ENCODE measurements around the gene SLC66A3. TPM values are rescaled to one million over a fixed set of nuclear protein-coding genes. Genes with fewer than 3 reads are reported as not detected.
A peak's percentile ranks its signal among the peaks of the same experiment; 100 is the strongest.

SLC66A3 gene
- total RNA-seq, 1 donor: 68.8 TPM

- Histone ChIP-seq H3K27me3 (ENCODE audit: insufficient read depth, low read length) (peaks cover 6% of the 10 kb centered on the region), H3K4me2 (ENCODE audit: insufficient read depth, low read length) (no peak overlapping the region), H3K79me2 (ENCODE audit: insufficient read depth, low read length) (no peaks in the 10 kb centered on the region), H3K4me3 (ENCODE audit: insufficient read depth, low read length) (no peak overlapping the region), H3K27ac (ENCODE audit: low read depth, low read length) (no peak overlapping the region), H4K20me1 (ENCODE audit: insufficient read depth, low read length) (no peaks in the 10 kb centered on the region), H3K4me1 (ENCODE audit: insufficient read depth, low read length) (peaks cover 21% of the 10 kb centered on the region), H3K9me3 (ENCODE audit: low read depth, low read length) (no peaks in the 10 kb centered on the region), H2AFZ (ENCODE audit: low read length) (no peak overlapping the region), H3K36me3 (ENCODE audit: insufficient read depth, low read length) (no peaks in the 10 kb centered on the region)
- peak; percentile 36 for DNase-seq (ENCODE audit: insufficient read length, low spot score, missing footprints)
- TF ChIP-seq CTCF (IDR thresholded peaks at IDR 0.05; ENCODE audit: extremely low read depth, low read depth, low read length): no peak
These were observed 23.9 kb upstream of the SLC66A3 start for GRCh38 chr2:11131166-11131920.

GRCh38 chr2:11132036-11132671 lies 23.1 kb upstream of the SLC66A3 start:
- peak overlapping the region; percentile 81 for H2AFZ ChIP-seq (ENCODE audit: low read length)
- peak overlapping the region; percentile 100 for H3K4me2 ChIP-seq (ENCODE audit: insufficient read depth, low read length)

GRCh38 chr2:11133238-11133935 lies 21.9 kb upstream of the SLC66A3 start:
- H4K20me1 ChIP-seq (ENCODE audit: insufficient read depth, low read length): no peaks in the 10 kb centered on the region
- peak overlapping the region; percentile 82 for H3K4me3 ChIP-seq (ENCODE audit: insufficient read depth, low read length)
- no peak for DNase-seq (ENCODE audit: insufficient read length, low spot score, missing footprints)
- H3K36me3 ChIP-seq (ENCODE audit: insufficient read depth, low read length): no peaks in the 10 kb centered on the region
- H3K27ac ChIP-seq (ENCODE audit: low read depth, low read length): peak overlapping the region; percentile 65
- peaks cover 18% of the 10 kb centered on the region for H3K4me1 ChIP-seq (ENCODE audit: insufficient read depth, low read length)
- no peak for TF ChIP-seq CTCF (IDR thresholded peaks at IDR 0.05; ENCODE audit: extremely low read depth, low read depth, low read length)
- H3K9me3 ChIP-seq (ENCODE audit: low read depth, low read length): no peaks in the 10 kb centered on the region
- peak overlapping the region; percentile 100 for H3K4me2 ChIP-seq (ENCODE audit: insufficient read depth, low read length)
- peak overlapping the region; percentile 94 for H2AFZ ChIP-seq (ENCODE audit: low read length)
- peaks cover 9% of the 10 kb centered on the region for H3K27me3 ChIP-seq (ENCODE audit: insufficient read depth, low read length)
- no peaks in the 10 kb centered on the region for H3K79me2 ChIP-seq (ENCODE audit: insufficient read depth, low read length)

More at GRCh38 chr2:11132036-11132671, 23.1 kb upstream of the SLC66A3 start:
- Histone ChIP-seq H4K20me1 (ENCODE audit: insufficient read depth, low read length) (no peaks in the 10 kb centered on the region), H3K4me1 (ENCODE audit: insufficient read depth, low read length) (peaks cover 21% of the 10 kb centered on the region), H3K79me2 (ENCODE audit: insufficient read depth, low read length) (no peaks in the 10 kb centered on the region), H3K27ac (ENCODE audit: low read depth, low read length) (no peak overlapping the region), H3K4me3 (ENCODE audit: insufficient read depth, low read length) (peak overlapping the region; percentile 82), H3K36me3 (ENCODE audit: insufficient read depth, low read length) (no peaks in the 10 kb centered on the region), H3K27me3 (ENCODE audit: insufficient read depth, low read length) (peaks cover 9% of the 10 kb centered on the region), H3K9me3 (ENCODE audit: low read depth, low read length) (no peaks in the 10 kb centered on the region)
- TF ChIP-seq CTCF (IDR thresholded peaks at IDR 0.05; ENCODE audit: extremely low read depth, low read depth, low read length): no peak
- DNase-seq (ENCODE audit: insufficient read length, low spot score, missing footprints): no peak

GRCh38 chr2:11133936-11134320 lies 21.3 kb upstream of the SLC66A3 start:
- no peaks in the 10 kb centered on the region for H3K9me3 ChIP-seq (ENCODE audit: low read depth, low read length)
- H3K4me3 ChIP-seq (ENCODE audit: insufficient read depth, low read length): peak overlapping the region; percentile 82
- H2AFZ ChIP-seq (ENCODE audit: low read length): peak overlapping the region; percentile 94
- H3K4me2 ChIP-seq (ENCODE audit: insufficient read depth, low read length): peak overlapping the region; percentile 100
- H3K27me3 ChIP-seq (ENCODE audit: insufficient read depth, low read length): peaks cover 9% of the 10 kb centered on the region
- no peak for TF ChIP-seq CTCF (IDR thresholded peaks at IDR 0.05; ENCODE audit: extremely low read depth, low read depth, low read length)
- H4K20me1 ChIP-seq (ENCODE audit: insufficient read depth, low read length): no peaks in the 10 kb centered on the region
- DNase-seq (ENCODE audit: insufficient read length, low spot score, missing footprints): no peak
- no peaks in the 10 kb centered on the region for H3K79me2 ChIP-seq (ENCODE audit: insufficient read depth, low read length)
- H3K4me1 ChIP-seq (ENCODE audit: insufficient read depth, low read length): peaks cover 16% of the 10 kb centered on the region
- no peaks in the 10 kb centered on the region for H3K36me3 ChIP-seq (ENCODE audit: insufficient read depth, low read length)
- H3K27ac ChIP-seq (ENCODE audit: low read depth, low read length): no peak overlapping the region
